ENCODE data around the gene KAT8. TPM values are rescaled to one million over a fixed set of nuclear protein-coding genes. Genes with fewer than 3 reads are reported as not detected.

KAT8 gene
- total RNA-seq, 4 donors from 2014 or later, result 25.7 to 57.2 (median 30.4) TPM

DNA sequence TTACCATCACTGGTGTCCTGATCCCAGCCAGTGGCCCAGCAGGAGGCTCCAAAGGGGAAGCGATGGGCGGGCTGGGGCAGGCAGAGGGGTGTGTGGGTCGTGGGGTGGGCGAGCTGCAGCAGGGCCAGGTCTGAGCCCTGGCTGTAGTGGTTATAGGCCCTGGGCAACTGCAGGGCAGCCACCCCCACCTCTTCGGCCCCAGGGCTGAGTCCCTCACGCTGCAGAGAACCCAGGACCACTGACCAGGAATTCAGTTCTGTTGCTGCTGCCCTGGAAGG, 30.9 kb upstream of the KAT8 start:
- intact Hi-C loops (cut with DNase I), result no loop called here
- Histone ChIP-seq H3K36me3 (peaks cover 7 to 96% (median 18%) of the 10 kb centered on the region in 3 donors), H3K27ac (no peak overlapping the region), H3K27me3 (no peaks in the 10 kb centered on the region), H3K4me1 (peaks cover 0 to 9% (median 2%) of the 10 kb centered on the region in 3 donors), H3K4me3 (no peak overlapping the region), H3K9me3 (no peaks in the 10 kb centered on the region)
- no peak for DNase-seq
- no peak for TF ChIP-seq POLR2A (IDR thresholded peaks at IDR 0.05)
- TF ChIP-seq, protein P1, sequence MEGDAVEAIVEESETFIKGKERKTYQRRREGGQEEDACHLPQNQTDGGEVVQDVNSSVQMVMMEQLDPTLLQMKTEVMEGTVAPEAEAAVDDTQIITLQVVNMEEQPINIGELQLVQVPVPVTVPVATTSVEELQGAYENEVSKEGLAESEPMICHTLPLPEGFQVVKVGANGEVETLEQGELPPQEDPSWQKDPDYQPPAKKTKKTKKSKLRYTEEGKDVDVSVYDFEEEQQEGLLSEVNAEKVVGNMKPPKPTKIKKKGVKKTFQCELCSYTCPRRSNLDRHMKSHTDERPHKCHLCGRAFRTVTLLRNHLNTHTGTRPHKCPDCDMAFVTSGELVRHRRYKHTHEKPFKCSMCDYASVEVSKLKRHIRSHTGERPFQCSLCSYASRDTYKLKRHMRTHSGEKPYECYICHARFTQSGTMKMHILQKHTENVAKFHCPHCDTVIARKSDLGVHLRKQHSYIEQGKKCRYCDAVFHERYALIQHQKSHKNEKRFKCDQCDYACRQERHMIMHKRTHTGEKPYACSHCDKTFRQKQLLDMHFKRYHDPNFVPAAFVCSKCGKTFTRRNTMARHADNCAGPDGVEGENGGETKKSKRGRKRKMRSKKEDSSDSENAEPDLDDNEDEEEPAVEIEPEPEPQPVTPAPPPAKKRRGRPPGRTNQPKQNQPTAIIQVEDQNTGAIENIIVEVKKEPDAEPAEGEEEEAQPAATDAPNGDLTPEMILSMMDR (IDR thresholded peaks at IDR 0.05), result no peak
- 76% methylated on average over 3 of the region's 6 CpGs; no CpG with 5 or more reads in 1 of the 2 donors for WGBS, 2 donors

DNA sequence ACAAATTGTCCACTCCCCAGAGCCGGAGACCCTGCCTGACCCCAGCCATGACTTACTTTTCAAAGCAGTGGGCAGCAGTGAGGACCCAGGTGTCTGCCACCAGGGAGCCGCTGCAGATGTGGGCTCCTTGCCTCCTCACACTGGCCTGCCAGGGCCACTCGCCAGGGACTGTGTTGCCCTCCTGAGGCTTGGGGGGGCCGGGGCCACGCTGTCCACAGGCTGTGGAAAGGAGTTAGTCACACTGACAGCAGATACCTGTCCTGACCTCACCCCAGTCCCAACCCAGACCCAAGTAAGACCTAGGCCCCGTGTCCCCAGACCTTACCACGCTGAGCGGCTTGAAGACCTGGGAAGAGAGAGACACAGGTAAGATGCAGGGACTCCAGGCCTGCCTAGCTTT, 30.0 kb upstream of the KAT8 start:
- H3K4me3 ChIP-seq, result no peak overlapping the region
- WGBS, 2 donors, result 80 to 92% methylated on average over 1 to 4 of the region's 8 CpGs
- intact Hi-C loops (cut with DNase I), result no loop called here
- TF ChIP-seq, protein P1 (IDR thresholded peaks at IDR 0.05), result no peak
- no peak for TF ChIP-seq POLR2A (IDR thresholded peaks at IDR 0.05)
- H3K27ac ChIP-seq, result no peak overlapping the region
- peaks cover 7 to 89% (median 17%) of the 10 kb centered on the region in 3 donors for H3K36me3 ChIP-seq
- no peak for DNase-seq
- no peaks in the 10 kb centered on the region for H3K27me3 ChIP-seq
- no peaks in the 10 kb centered on the region for H3K9me3 ChIP-seq
- peaks cover 0 to under 1% (median 0%) of the 10 kb centered on the region in 3 donors for H3K4me1 ChIP-seq

DNA sequence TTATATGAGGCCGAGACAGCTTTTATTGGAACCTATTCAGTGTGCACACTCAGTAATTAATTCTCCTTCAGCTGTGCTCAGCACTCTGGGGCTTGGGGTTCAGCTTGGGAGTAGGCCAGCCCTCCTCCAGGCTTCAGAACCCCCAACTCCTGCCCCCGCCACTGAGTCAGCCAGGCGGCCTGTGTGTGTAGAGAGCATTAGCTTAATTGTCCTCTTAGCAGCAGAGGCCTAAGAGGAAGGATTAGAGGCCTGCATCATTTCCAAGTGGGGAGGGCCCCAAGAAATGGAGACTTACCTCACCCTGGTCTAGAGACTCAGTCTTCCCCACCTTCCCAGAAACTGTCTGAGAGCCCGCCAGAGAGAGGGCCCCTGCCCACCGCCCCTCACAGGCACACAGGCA, 29.5 kb upstream of the KAT8 start:
- no peak for TF ChIP-seq POLR2A (IDR thresholded peaks at IDR 0.05)
- TF ChIP-seq, protein P1 (IDR thresholded peaks at IDR 0.05), result no peak
- Histone ChIP-seq H3K4me3 (no peak overlapping the region), H3K9me3 (no peaks in the 10 kb centered on the region), H3K27me3 (no peaks in the 10 kb centered on the region), H3K4me1 (peaks cover 0 to 5% (median 2%) of the 10 kb centered on the region in 3 donors), H3K27ac (no peak overlapping the region), H3K36me3 (peaks cover 7 to 84% (median 17%) of the 10 kb centered on the region in 3 donors)
- intact Hi-C loops (cut with DNase I), result no loop called here
- WGBS, 2 donors, result 63 to 75% methylated on average over 1 to 3 of the region's 5 CpGs
- DNase-seq, result no peak

DNA sequence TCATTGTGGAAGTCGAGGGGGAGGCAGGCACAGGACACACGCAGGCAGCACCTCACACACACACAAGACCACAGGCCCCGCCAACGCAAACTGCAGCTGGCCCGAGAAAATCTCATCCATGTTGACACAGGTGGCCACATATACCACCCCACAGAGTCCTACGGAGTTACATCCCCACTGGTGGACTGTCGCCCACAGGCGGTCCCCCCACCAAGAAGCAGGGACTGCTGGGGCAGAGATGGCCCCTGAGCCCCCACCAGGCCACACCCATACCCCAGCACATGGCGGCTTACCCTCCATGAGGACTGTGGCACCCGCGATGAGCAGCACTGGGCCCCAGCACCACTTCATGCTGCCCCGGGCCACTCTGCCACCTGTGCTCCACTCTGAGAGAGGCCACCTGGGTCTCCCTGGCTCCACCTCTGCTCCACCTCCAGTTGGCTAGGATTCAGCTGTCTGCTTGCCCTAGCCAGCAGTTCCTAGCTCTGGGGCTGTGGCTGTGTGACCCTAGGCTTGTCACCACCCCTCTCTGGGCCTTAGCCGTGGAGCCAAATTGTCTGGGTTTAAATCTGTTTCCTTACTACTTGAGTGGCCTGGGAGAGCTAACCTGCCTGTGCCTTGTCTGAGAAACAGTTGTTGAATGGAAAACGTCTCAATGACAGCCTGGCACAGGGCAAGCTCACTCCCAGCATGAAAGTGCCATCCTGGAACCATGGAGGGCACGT, 28.8 kb upstream of the KAT8 start, which contains the start of gene PRSS53:
PRSS53 (minus strand) TSS at position 485 of the 725 bp plus-strand sequence; CDS start at position 351, 134 bp downstream.
- 77 to 81% methylated on average over 6 of the region's 15 CpGs for WGBS, 2 donors
- Histone ChIP-seq H3K27me3 (no peaks in the 10 kb centered on the region), H3K9me3 (no peaks in the 10 kb centered on the region), H3K36me3 (peaks cover 7 to 78% (median 16%) of the 10 kb centered on the region in 3 donors), H3K4me1 (peaks cover 0 to 12% (median 8%) of the 10 kb centered on the region in 3 donors), H3K4me3 (no peak within 1 kb of the TSS), H3K27ac (no peak within 1 kb of the TSS)
- TF ChIP-seq POLR2A (IDR thresholded peaks at IDR 0.05), result no peak
- TF ChIP-seq, protein P1 (IDR thresholded peaks at IDR 0.05), result no peak
- intact Hi-C loops (cut with DNase I), result no loop called here
- DNase-seq, result no peak

DNA sequence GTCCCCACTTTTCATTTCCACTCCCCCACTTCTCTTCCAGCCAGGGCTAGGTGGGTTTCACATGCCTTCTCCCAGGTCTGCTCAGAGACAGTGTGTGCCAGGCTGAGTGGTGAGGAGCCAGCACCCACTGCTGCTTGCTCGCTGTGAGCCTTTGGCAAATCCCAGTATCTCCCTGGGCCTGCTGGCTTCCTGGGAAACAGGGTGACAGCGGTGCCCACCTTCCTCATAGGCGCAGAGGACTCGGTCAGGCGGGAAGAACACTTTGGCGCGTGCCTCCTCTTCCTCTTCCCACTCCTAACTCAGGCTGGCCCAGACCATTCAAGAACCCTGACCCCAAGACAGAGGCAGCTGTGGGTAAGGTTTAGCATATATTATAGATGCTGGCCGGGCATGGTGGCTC, 28.3 kb upstream of the KAT8 start:
- Histone ChIP-seq H3K27ac (no peak overlapping the region), H3K9me3 (no peaks in the 10 kb centered on the region), H3K4me3 (no peak overlapping the region), H3K4me1 (peaks cover 6 to 17% (median 11%) of the 10 kb centered on the region in 3 donors), H3K27me3 (no peaks in the 10 kb centered on the region), H3K36me3 (peaks cover 7 to 72% (median 11%) of the 10 kb centered on the region in 3 donors)
- TF ChIP-seq, protein P1 (IDR thresholded peaks at IDR 0.05), result no peak
- no peak for TF ChIP-seq POLR2A (IDR thresholded peaks at IDR 0.05)
- DNase-seq, result no peak
- WGBS, 2 donors, result 96% methylated on average over 4 of the region's 8 CpGs; no CpG with 5 or more reads in 1 of the 2 donors
- intact Hi-C loops (cut with DNase I), result no loop called here
